Muscle of arm (tissue), 12 donors: ENCODE data around the gene ERICH4. TPM values are rescaled to one million over a fixed set of nuclear protein-coding genes. Genes with fewer than 3 reads are reported as not detected.
"Not testable (repeated sequence)": the region's sequence is repeated elsewhere in the genome, so short reads cannot be mapped to it uniquely, and the experiment has no call there.

Source experiments
- DNase-seq: peaks from one replicate; pipeline ENCODE4 v3.0.0-alpha.2; 2013
- polyA plus RNA-seq, 12 donors: library from polyadenylated mRNA; unstranded; fragments of 120-200 nt; gene quantifications; one replicate each; pipeline ENCODE4 v1.2.1, GENCODE V29; 2013; ENCODE audit not compliant: insufficient read length in 12 of 12

Gene ERICH4
- polyA plus RNA-seq, 12 donors, result 0.19 to 0.46 (median 0.33) TPM; not detected in 6

GRCh38 chr19:41476583-41476982, 33.6 kb downstream of the ERICH4 start:
- DNase-seq, result no peak

DNA sequence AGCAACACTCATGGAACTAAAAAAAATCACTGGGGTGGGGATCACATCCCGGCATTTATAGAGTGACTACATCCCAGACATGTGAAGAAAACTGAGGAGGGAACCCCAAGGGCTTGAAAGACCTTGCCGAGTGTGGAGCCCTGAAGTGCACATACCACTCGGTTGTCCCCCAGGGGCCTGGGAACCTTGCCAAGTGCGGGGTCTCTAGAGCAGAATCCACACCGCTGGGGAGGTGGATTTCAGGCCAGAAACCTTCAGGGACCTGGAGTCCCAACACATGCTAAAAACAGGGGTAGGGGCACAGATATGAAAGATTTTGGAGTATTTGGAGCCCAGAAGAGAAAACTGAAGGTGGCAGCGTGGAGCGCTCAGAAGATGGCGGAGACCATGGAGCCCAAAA, 35.2 kb downstream of the ERICH4 start:
- DNase-seq, result no peak

DNA sequence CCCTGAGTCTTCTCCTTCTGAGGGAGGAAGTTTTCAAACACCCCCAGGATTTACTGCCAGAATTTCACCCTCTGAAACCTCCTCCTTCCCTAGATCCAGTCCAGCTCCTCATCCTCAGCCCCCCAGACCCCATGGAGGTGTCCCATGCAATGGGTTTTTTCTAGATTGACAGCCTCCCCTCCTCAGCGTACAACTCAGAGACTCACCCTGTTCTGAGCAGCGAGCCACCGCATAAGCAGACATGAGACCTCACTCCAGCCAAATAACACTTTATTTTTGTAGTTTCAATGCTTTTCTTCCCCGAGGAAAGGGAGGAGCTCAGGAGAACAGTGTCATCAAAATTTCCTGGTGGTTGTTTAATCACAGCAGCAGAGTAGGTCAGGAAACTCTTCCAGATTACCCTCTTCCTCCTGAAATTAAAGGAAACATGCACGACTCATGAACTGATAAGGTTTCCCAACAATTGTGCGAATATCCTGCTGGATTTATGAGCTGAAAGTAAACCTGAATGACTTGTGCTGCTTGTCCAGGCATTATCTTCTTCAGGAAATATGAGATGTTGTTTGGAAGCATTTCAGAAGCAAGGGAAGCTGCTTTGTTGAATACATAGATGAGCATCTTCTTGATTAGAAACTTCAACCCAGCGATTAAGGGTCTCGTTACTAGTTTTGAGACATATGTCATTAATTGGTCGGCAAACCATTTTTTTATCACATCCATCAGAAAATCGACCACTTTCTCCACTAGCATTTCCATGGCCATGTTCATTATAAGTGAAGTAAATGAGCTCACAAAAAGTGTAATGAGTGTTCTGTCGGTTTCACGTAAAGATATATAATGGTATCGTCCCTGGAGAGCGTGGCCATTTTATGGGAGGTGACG, 36.2 kb downstream of the ERICH4 start:
- no peak for DNase-seq

DNA sequence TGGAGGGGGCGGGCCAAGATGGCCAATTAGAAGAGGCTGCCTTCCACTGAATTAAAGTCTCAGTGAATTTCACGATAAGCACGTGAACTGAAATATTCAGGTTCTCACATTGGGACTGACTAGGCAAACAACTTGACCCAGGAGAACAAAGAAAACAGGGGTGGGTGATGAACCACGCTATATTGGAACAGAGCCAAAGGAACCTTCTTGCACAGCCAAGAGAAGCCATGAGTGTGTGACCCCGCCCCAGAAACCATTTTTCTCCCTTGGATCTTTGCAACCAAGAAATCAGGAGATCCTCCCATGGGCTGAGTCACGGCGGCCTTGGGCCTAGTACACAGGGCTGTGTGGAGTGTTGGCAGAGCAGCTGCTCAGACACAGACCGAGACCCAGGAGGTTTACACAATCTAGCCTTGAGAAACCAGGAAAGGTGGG, 36.8 kb downstream of the ERICH4 start:
- DNase-seq, result no peak

DNA sequence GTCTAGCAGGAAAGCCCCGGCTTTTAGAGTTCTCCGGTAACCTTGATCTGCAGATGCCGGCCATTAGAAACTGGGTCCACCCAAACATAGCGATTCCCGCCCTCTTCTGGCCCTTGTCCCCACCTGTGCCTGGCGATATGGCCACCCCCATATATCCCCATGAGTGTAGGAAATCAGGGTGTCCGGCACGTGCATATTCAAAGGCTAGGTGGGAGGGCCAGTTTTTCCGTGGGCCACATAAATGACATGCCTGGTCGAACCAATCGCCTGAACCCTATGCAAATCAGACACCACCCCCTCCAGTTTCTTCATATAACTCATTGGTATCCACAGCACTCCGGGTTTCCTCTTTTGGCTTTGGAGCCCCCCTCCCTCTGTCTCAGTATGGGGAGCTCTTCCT, 37.4 kb downstream of the ERICH4 start:
- no peak for DNase-seq

DNA sequence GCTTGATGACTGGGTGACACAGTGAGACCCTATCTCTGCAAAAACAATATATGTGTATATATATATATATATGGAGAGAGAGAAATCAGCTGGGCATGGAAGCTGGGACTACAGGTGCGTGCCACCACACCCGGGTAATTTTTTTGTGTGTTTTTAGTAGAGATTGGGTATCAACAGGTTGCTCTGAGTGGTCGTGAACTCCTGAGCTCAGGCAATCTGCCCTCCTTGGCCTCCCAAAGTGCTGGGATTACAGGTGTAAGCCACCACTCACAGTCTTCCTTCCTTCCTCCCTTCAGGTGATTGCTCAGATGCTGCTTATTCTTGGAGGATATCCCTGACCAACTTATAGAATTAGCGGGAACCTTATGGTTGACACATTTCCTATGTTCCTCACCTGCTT, 41.9 kb downstream of the ERICH4 start:
- no peak for DNase-seq

- not testable (repeated sequence) for DNase-seq
Observed at GRCh38 chr19:41486953-41487352, 44.0 kb downstream of the ERICH4 start.

- no peak for DNase-seq
Observed at GRCh38 chr19:41492843-41493242, 49.9 kb downstream of the ERICH4 start.

Other genes with a start within 250 kb of the ERICH4 start
- 1 to 10 TPM in 3 of 12 donors, under 1 TPM in 7, not detected in 2; 0.20 to 6.2 (median 0.44) TPM for gene CYP2S1, start 249.9 kb upstream of the ERICH4 start, polyA plus RNA-seq
- gene AXL, start 223.9 kb upstream of the ERICH4 start, polyA plus RNA-seq, result 100 to 1,000 TPM in 1 of 12 donors, 10 to 100 TPM in 11; 14.8 to 207 (median 28.6) TPM
- 1,000 to 10,000 TPM in 1 of 12 donors, 100 to 1,000 TPM in 11; 136 to 1,638 (median 158) TPM for gene HNRNPUL1, start 178.8 kb upstream of the ERICH4 start, polyA plus RNA-seq
- gene CCDC97, start 133.0 kb upstream of the ERICH4 start, polyA plus RNA-seq, result 10 to 100 TPM in 11 of 12 donors, not detected in 1; 29.3 to 58.0 (median 34.4) TPM
- 10 to 100 TPM in 11 of 12 donors, not detected in 1; 13.6 to 35.4 (median 18.1) TPM for gene TGFB1, start 89.2 kb upstream of the ERICH4 start, polyA plus RNA-seq
- 1 to 10 TPM in 10 of 12 donors, not detected in 2; 1.5 to 3.2 (median 2.3) TPM for gene B9D2, start 79.0 kb upstream of the ERICH4 start, polyA plus RNA-seq
- 10 to 100 TPM in 2 of 12 donors, 1 to 10 TPM in 8, not detected in 2; 3.5 to 14.2 (median 5.2) TPM for gene TMEM91, start 66.6 kb upstream of the ERICH4 start, polyA plus RNA-seq
- 10 to 100 TPM in 11 of 12 donors, not detected in 1; 11.0 to 35.4 (median 14.1) TPM for gene EXOSC5, start 45.8 kb upstream of the ERICH4 start, polyA plus RNA-seq
- gene BCKDHA, start 45.3 kb upstream of the ERICH4 start, polyA plus RNA-seq, result 10 to 100 TPM in 11 of 12 donors, not detected in 1; 19.2 to 69.1 (median 25.6) TPM
- gene B3GNT8, start 15.8 kb upstream of the ERICH4 start, polyA plus RNA-seq, result 1 to 10 TPM in 10 of 12 donors, under 1 TPM in 1, not detected in 1; 0.75 to 7.7 (median 2.1) TPM
- gene DMAC2, start 3.2 kb upstream of the ERICH4 start, polyA plus RNA-seq, result 10 to 100 TPM in 11 of 12 donors, not detected in 1; 34.6 to 76.0 (median 38.3) TPM
- 1 to 10 TPM in 8 of 12 donors, under 1 TPM in 2, not detected in 2; 0.85 to 2.2 (median 1.6) TPM for gene CEACAM21, start 133.0 kb downstream of the ERICH4 start, polyA plus RNA-seq
- gene CEACAM4, start 183.9 kb downstream of the ERICH4 start, polyA plus RNA-seq, result under 1 TPM in 4 of 12 donors, not detected in 8; 0.09 to 0.79 (median 0.29) TPM
- gene CEACAM7, start 245.1 kb downstream of the ERICH4 start, polyA plus RNA-seq, result not detected